ENCODE data around the gene C20orf141. TPM values are rescaled to one million over a fixed set of nuclear protein-coding genes. Genes with fewer than 3 reads are reported as not detected.

Gene C20orf141
- total and polyA plus RNA-seq, 12 donors: not detected

- Histone ChIP-seq H3K27ac (no peak overlapping the region), H3K27me3 (peaks cover 0 to 36% (median 17%) of the 10 kb centered on the region in 7 donors), H3K4me1 (no peaks in the 10 kb centered on the region), H3K36me3 (no peaks in the 10 kb centered on the region), H3K9me3 (peaks cover 0 to 5% (median under 1%) of the 10 kb centered on the region in 11 donors), H3K4me3 (no peak overlapping the region)
- no peak for DNase-seq
- WGBS, 2 donors: 36 to 39% methylated on average over 3 of the region's 3 CpGs
- intact Hi-C loops (cut with DNase I): no loop called here
- no peak for TF ChIP-seq CTCF (IDR thresholded peaks at IDR 0.05)
- ATAC-seq: no peak
Observed at GRCh38 chr20:2780948-2781347, 33.8 kb upstream of the C20orf141 start.

- Histone ChIP-seq H3K27ac (no peak overlapping the region), H3K4me1 (no peaks in the 10 kb centered on the region), H3K9me3 (peaks cover 0 to 7% (median 0%) of the 10 kb centered on the region in 11 donors), H3K4me3 (no peak overlapping the region), H3K36me3 (no peaks in the 10 kb centered on the region), H3K27me3 (peaks cover 0 to 38% (median 16%) of the 10 kb centered on the region in 7 donors)
- no peak for DNase-seq
- no peak for ATAC-seq
- WGBS, 2 donors: 85 to 87% methylated on average over 6 of the region's 6 CpGs
- TF ChIP-seq CTCF (IDR thresholded peaks at IDR 0.05): no peak
- intact Hi-C loops (cut with DNase I): no loop called here
Observed at GRCh38 chr20:2783908-2784566, 30.8 kb upstream of the C20orf141 start.

GRCh38 chr20:2793471-2793870, 21.3 kb upstream of the C20orf141 start:
- 87 to 92% methylated on average over 6 of the region's 6 CpGs for WGBS, 2 donors
- no peak for TF ChIP-seq CTCF (IDR thresholded peaks at IDR 0.05)
- ATAC-seq: no peak

GRCh38 chr20:2794202-2794748, 20.5 kb upstream of the C20orf141 start:
- Histone ChIP-seq H3K9me3 (no peaks in the 10 kb centered on the region), H3K27me3 (peaks cover 0 to 78% (median 57%) of the 10 kb centered on the region in 7 donors), H3K4me1 (peaks cover 0 to 2% (median 0%) of the 10 kb centered on the region in 9 donors), H3K36me3 (no peaks in the 10 kb centered on the region), H3K4me3 (no peak overlapping the region), H3K27ac (no peak overlapping the region)
- ATAC-seq (no peak), DNase-seq (no peak)
- no peak for TF ChIP-seq CTCF (IDR thresholded peaks at IDR 0.05)
- 90 to 91% methylated on average over 23 of the region's 23 CpGs for WGBS, 2 donors
- intact Hi-C loops (cut with DNase I): no loop called here

More at GRCh38 chr20:2793471-2793870, 21.3 kb upstream of the C20orf141 start:
- Histone ChIP-seq H3K27ac (no peak overlapping the region), H3K4me3 (no peak overlapping the region), H3K36me3 (no peaks in the 10 kb centered on the region), H3K27me3 (peaks cover 0 to 76% (median 50%) of the 10 kb centered on the region in 7 donors), H3K4me1 (no peaks in the 10 kb centered on the region), H3K9me3 (no peaks in the 10 kb centered on the region)
- intact Hi-C loops (cut with DNase I): no loop called here
- DNase-seq: no peak
